ENCODE data around the gene KCNQ1. TPM values are rescaled to one million over a fixed set of nuclear protein-coding genes. Genes with fewer than 3 reads are reported as not detected.

The KCNQ1 gene
- total RNA-seq, 2 donors from 2014 or later = 4.4 to 25.3 TPM

- no peaks in the 10 kb centered on the region for H3K36me3 ChIP-seq
- DNase-seq (ENCODE audit: low spot score) (no peak), ATAC-seq (ENCODE audit: insufficient number of reproducible peaks, low FRiP score, low read depth) (no peak)
- H3K4me3 ChIP-seq = no peak overlapping the region
- no peaks in the 10 kb centered on the region for H3K9me3 ChIP-seq
- H3K27ac ChIP-seq = no peak overlapping the region
- no peaks in the 10 kb centered on the region for H3K4me1 ChIP-seq (ENCODE audit: control insufficient read depth in 1 of 2, low read depth in 2 of 2)
- no peaks in the 10 kb centered on the region for H3K27me3 ChIP-seq (replicated peaks; ENCODE audit: insufficient read depth)
- no peak for TF ChIP-seq CTCF (IDR thresholded peaks at IDR 0.05)
These were observed 141.4 kb downstream of the KCNQ1 start for GRCh38 chr11:2586087-2586792.

GRCh38 chr11:2586793-2587131 is 142.0 kb downstream of the KCNQ1 start:
- H3K27ac ChIP-seq = no peak overlapping the region
- no peak for ATAC-seq (ENCODE audit: insufficient number of reproducible peaks, low FRiP score, low read depth)
- H3K27me3 ChIP-seq (replicated peaks; ENCODE audit: insufficient read depth) = no peaks in the 10 kb centered on the region
- no peak for DNase-seq (ENCODE audit: low spot score)
- no peaks in the 10 kb centered on the region for H3K4me1 ChIP-seq (ENCODE audit: control insufficient read depth in 1 of 2, low read depth in 2 of 2)
- H3K4me3 ChIP-seq = no peak overlapping the region
- no peak for TF ChIP-seq CTCF (IDR thresholded peaks at IDR 0.05)
- H3K36me3 ChIP-seq = no peaks in the 10 kb centered on the region
- no peaks in the 10 kb centered on the region for H3K9me3 ChIP-seq

- ATAC-seq (ENCODE audit: insufficient number of reproducible peaks, low FRiP score, low read depth) (no peak), DNase-seq (ENCODE audit: low spot score) (no peak)
- H3K27me3 ChIP-seq (replicated peaks; ENCODE audit: insufficient read depth) = no peaks in the 10 kb centered on the region
- H3K27ac ChIP-seq = no peak overlapping the region
- no peak overlapping the region for H3K4me3 ChIP-seq
- H3K9me3 ChIP-seq = no peaks in the 10 kb centered on the region
- H3K4me1 ChIP-seq (ENCODE audit: control insufficient read depth in 1 of 2, low read depth in 2 of 2) = no peaks in the 10 kb centered on the region
- TF ChIP-seq CTCF (IDR thresholded peaks at IDR 0.05) = no peak
- no peaks in the 10 kb centered on the region for H3K36me3 ChIP-seq
These were observed 142.5 kb downstream of the KCNQ1 start for GRCh38 chr11:2587132-2587930.

GRCh38 chr11:2587976-2588748 is 143.4 kb downstream of the KCNQ1 start:
- Histone ChIP-seq H3K36me3 (no peaks in the 10 kb centered on the region), H3K9me3 (no peaks in the 10 kb centered on the region), H3K4me3 (no peak overlapping the region), H3K27ac (no peak overlapping the region), H3K4me1 (ENCODE audit: control insufficient read depth in 1 of 2, low read depth in 2 of 2) (no peaks in the 10 kb centered on the region), H3K27me3 (replicated peaks; ENCODE audit: insufficient read depth) (no peaks in the 10 kb centered on the region)
- DNase-seq (ENCODE audit: low spot score) = no peak
- ATAC-seq (ENCODE audit: insufficient number of reproducible peaks, low FRiP score, low read depth) = no peak
- TF ChIP-seq CTCF (IDR thresholded peaks at IDR 0.05) = no peak
